Measurements from ENCODE around the gene TMEM8B.

- TF ChIP-seq EP300 (IDR thresholded peaks at IDR 0.05; ENCODE audit: borderline replicate concordance in 1 of 2, low read depth in 2 of 2, low read length in 2 of 2): no peak
- TF ChIP-seq, protein P1, sequence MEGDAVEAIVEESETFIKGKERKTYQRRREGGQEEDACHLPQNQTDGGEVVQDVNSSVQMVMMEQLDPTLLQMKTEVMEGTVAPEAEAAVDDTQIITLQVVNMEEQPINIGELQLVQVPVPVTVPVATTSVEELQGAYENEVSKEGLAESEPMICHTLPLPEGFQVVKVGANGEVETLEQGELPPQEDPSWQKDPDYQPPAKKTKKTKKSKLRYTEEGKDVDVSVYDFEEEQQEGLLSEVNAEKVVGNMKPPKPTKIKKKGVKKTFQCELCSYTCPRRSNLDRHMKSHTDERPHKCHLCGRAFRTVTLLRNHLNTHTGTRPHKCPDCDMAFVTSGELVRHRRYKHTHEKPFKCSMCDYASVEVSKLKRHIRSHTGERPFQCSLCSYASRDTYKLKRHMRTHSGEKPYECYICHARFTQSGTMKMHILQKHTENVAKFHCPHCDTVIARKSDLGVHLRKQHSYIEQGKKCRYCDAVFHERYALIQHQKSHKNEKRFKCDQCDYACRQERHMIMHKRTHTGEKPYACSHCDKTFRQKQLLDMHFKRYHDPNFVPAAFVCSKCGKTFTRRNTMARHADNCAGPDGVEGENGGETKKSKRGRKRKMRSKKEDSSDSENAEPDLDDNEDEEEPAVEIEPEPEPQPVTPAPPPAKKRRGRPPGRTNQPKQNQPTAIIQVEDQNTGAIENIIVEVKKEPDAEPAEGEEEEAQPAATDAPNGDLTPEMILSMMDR (IDR thresholded peaks at IDR 0.05; ENCODE audit: control extremely low read depth in 1 of 3, insufficient read depth in 1 of 3, low read depth in 1 of 3, low read length in 3 of 3): no peak
- TF ChIP-seq KDM4A (IDR thresholded peaks at IDR 0.05; ENCODE audit: low read depth, low read length, severe bottlenecking): no peak
- TF ChIP-seq, protein P2, sequence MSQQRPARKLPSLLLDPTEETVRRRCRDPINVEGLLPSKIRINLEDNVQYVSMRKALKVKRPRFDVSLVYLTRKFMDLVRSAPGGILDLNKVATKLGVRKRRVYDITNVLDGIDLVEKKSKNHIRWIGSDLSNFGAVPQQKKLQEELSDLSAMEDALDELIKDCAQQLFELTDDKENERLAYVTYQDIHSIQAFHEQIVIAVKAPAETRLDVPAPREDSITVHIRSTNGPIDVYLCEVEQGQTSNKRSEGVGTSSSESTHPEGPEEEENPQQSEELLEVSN (IDR thresholded peaks at IDR 0.05): no peak
- TF ChIP-seq CEBPB (IDR thresholded peaks at IDR 0.05; ENCODE audit: low read depth, low read length): no peak
- TF ChIP-seq EZH2 (IDR thresholded peaks at IDR 0.05; ENCODE audit: low read depth, low read length, severe bottlenecking): no peak
- no peak for TF ChIP-seq POU5F1 (IDR thresholded peaks at IDR 0.05; ENCODE audit: low read depth, low read length)
- TF ChIP-seq POLR2AphosphoS5 (IDR thresholded peaks at IDR 0.05; ENCODE audit: low read depth, low read length): no peak
- no peak for TF ChIP-seq SP1 (IDR thresholded peaks at IDR 0.05; ENCODE audit: low read depth, low read length)
- no peak for TF ChIP-seq BCL11A (IDR thresholded peaks at IDR 0.05; ENCODE audit: low read depth in 2 of 2, low read length in 2 of 2)
Measured at GRCh38 chr9:35792024-35792813, 36.8 kb upstream of the TMEM8B start.
